Transverse colon (tissue), 4 donors: ENCODE measurements around the gene CERS5. TPM values are rescaled to one million over a fixed set of nuclear protein-coding genes. Genes with fewer than 3 reads are reported as not detected.
A peak's percentile ranks its signal among the peaks of the same experiment; 100 is the strongest.

Experiments used
- DNase-seq: peaks from one replicate; pipeline ENCODE4 v3.0.0-alpha.2; 2019
- H3K27ac ChIP-seq, 4 donors: fragments of 200-600 bp; sonication (generic); 2 replicates each; pipeline ENCODE4 v1.5.1; 2016 to 2018; ENCODE audit warnings: inconsistent platforms in 4 of 4
- H3K27me3 ChIP-seq: fragments of 200-600 bp; sonication (generic); 2 replicates; pipeline ENCODE4 v1.5.1; 2017; ENCODE audit warnings: inconsistent platforms
- H3K36me3 ChIP-seq, 4 donors: fragments of 200-600 bp; sonication (generic); 2 replicates each; pipeline ENCODE4 v1.5.1; 2017 to 2019; ENCODE audit warnings: inconsistent platforms in 4 of 4
- H3K4me1 ChIP-seq, 4 donors: fragments of 200-600 bp; sonication (generic); 2 replicates each; pipeline ENCODE4 v1.5.1; 2017 to 2020; ENCODE audit warnings: inconsistent platforms in 4 of 4
- H3K4me3 ChIP-seq, 4 donors: fragments of 200-600 bp; sonication (generic); 1 replicate in 1 of 4; 2 replicates in 3 of 4; pipeline versions ENCODE4 v1.5.1 to v1.6.1; 2017 to 2019; ENCODE audit warnings: inconsistent platforms in 4 of 4
- H3K9me3 ChIP-seq, 2 donors: fragments of 200-600 bp; sonication (generic); 2 replicates each; pipeline ENCODE4 v1.5.1; 2017 to 2019; ENCODE audit warnings: inconsistent platforms in 2 of 2
- EP300 ChIP-seq: sonication (generic); formaldehyde crosslinking; IDR thresholded peaks from one replicate; pipeline ENCODE4 v1.6.1; 2017; ENCODE audit warnings: antibody characterized with exemption, low read depth
- POLR2A ChIP-seq: fragments of 450-650 bp; IDR thresholded peaks from one replicate; pipeline ENCODE4 v1.6.1; 2016; ENCODE audit warnings: antibody characterized with exemption, mild to moderate bottlenecking, moderate library complexity
- POLR2AphosphoS5 ChIP-seq, 3 donors: sonication (generic); formaldehyde crosslinking; IDR thresholded peaks; one replicate each; pipeline ENCODE4 v1.6.1; 2016; ENCODE audit warnings: antibody characterized with exemption in 3 of 3
- WGBS, 2 donors: methylation state at CpG; one replicate each; pipeline ENCODE4 v1.1.5; 2018; ENCODE audit warnings: low coverage in 1 of 2; 5-methylcytosine and 5-hydroxymethylcytosine counted together
- in situ Hi-C, 4 donors: fragments of 200-750 bp; cut with MboI; loops; one replicate each; pipeline versions ENCODE4 v1.15.0 to v1.15.1; 2017; ENCODE audit warnings: low sequenced_read_pairs in 3 of 4, low pct_ligation_motif_present in 1 of 4, low pct_unique_long_range_greater_than_20kb in 1 of 4
- intact Hi-C: fragments of 100-400 bp; cut with DNase I; formaldehyde crosslinking; loops from one replicate; pipeline ENCODE4 v1.15.1; 2023; ENCODE audit warnings: low total_unique reads
- total RNA-seq, 4 donors: library from RNA; depleted of rRNA; stranded (reverse); fragments of >200 nt; gene quantifications; one replicate each; pipeline ENCODE4 v1.1.0, GENCODE V29; 2016
- TF ChIP-seq, protein P1 (sequence below), 5 experiments: fragments of 200-600 bp in 3 of 5; fragments of 450-650 bp in 2 of 5; sonication (generic) in 3 of 5; IDR thresholded peaks; 1 replicate in 2 of 5; 2 replicates in 3 of 5; pipeline ENCODE4 v1.5.1; 2016 to 2017; ENCODE audit warnings: antibody characterized with exemption in 5 of 5, inconsistent platforms in 3 of 5, mild to moderate bottlenecking in 2 of 5, moderate library complexity in 1 of 5

The CERS5 gene
- total RNA-seq, 4 donors from 2014 or later, result 17.5 to 32.5 (median 21.0) TPM

GRCh38 chr12:50129290-50129689 lies 37.9 kb downstream of the CERS5 start:
- Histone ChIP-seq H3K36me3 (peaks cover 0 to 27% (median 12%) of the 10 kb centered on the region in 4 donors), H3K4me1 (peaks cover 0 to 4% (median 0%) of the 10 kb centered on the region in 4 donors), H3K27me3 (no peaks in the 10 kb centered on the region), H3K4me3 (no peak overlapping the region), H3K27ac (no peak overlapping the region), H3K9me3 (no peaks in the 10 kb centered on the region)
- intact Hi-C loops (no loop called here), in situ Hi-C loops (no loop called here)
- DNase-seq, result no peak
- no peak for TF ChIP-seq POLR2AphosphoS5 (IDR thresholded peaks at IDR 0.05)
- no peak for TF ChIP-seq EP300
- TF ChIP-seq, protein P1, sequence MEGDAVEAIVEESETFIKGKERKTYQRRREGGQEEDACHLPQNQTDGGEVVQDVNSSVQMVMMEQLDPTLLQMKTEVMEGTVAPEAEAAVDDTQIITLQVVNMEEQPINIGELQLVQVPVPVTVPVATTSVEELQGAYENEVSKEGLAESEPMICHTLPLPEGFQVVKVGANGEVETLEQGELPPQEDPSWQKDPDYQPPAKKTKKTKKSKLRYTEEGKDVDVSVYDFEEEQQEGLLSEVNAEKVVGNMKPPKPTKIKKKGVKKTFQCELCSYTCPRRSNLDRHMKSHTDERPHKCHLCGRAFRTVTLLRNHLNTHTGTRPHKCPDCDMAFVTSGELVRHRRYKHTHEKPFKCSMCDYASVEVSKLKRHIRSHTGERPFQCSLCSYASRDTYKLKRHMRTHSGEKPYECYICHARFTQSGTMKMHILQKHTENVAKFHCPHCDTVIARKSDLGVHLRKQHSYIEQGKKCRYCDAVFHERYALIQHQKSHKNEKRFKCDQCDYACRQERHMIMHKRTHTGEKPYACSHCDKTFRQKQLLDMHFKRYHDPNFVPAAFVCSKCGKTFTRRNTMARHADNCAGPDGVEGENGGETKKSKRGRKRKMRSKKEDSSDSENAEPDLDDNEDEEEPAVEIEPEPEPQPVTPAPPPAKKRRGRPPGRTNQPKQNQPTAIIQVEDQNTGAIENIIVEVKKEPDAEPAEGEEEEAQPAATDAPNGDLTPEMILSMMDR (IDR thresholded peaks at IDR 0.05), result no peak
- TF ChIP-seq POLR2A, result no peak
- 79 to 89% methylated on average over 4 of the region's 4 CpGs for WGBS, 2 donors

DNA sequence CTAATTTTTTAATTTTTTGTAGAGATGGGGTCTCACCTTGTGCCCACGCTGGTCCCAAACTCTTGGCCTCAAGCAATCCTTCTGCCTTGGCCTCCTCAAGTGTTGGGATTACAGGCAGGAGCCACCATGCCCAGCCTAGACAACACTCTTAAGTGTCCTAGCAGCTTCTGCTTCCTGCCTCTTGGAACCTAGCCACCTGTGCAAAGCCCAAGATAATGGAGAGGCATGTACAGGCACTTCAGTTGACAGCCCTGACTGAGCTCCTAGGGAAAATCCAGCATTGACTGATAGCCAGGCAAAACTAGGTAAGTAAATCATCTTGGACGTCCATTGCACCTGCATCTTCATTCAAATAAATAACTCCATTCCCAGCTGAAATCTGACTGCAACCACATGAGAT lies 39.6 kb downstream of the CERS5 start:
- H3K27me3 ChIP-seq, result no peaks in the 10 kb centered on the region
- in situ Hi-C loops (no loop called here), intact Hi-C loops (no loop called here)
- H3K36me3 ChIP-seq, result peaks cover 0 to 17% (median 8%) of the 10 kb centered on the region in 4 donors
- no peak for TF ChIP-seq EP300
- TF ChIP-seq POLR2A, result no peak
- TF ChIP-seq, protein P1 (IDR thresholded peaks at IDR 0.05), result no peak
- no peak for TF ChIP-seq POLR2AphosphoS5 (IDR thresholded peaks at IDR 0.05)
- no peak overlapping the region for H3K4me3 ChIP-seq
- DNase-seq, result no peak
- H3K9me3 ChIP-seq, result no peaks in the 10 kb centered on the region
- H3K4me1 ChIP-seq, result peaks cover 0 to 11% (median 0%) of the 10 kb centered on the region in 4 donors
- no peak overlapping the region for H3K27ac ChIP-seq
- 87% methylated on average over 2 of the region's 2 CpGs; no CpG with 5 or more reads in 1 of the 2 donors for WGBS, 2 donors

GRCh38 chr12:50123203-50123602 lies 44.0 kb downstream of the CERS5 start:
- Histone ChIP-seq H3K4me1 (peaks cover 6 to 33% (median 11%) of the 10 kb centered on the region in 4 donors), H3K9me3 (no peaks in the 10 kb centered on the region), H3K27ac (no peak overlapping the region), H3K36me3 (peaks cover 0 to 25% (median 5%) of the 10 kb centered on the region in 4 donors), H3K27me3 (no peaks in the 10 kb centered on the region), H3K4me3 (no peak overlapping the region)
- TF ChIP-seq EP300 (no peak), POLR2AphosphoS5 (IDR thresholded peaks at IDR 0.05) (no peak), POLR2A (no peak)
- TF ChIP-seq, protein P1 (IDR thresholded peaks at IDR 0.05), result no peak
- no peak for DNase-seq
- in situ Hi-C loops (no loop called here), intact Hi-C loops (no loop called here)
- WGBS, 2 donors, result 63 to 71% methylated on average over 1 to 2 of the region's 2 CpGs

DNA sequence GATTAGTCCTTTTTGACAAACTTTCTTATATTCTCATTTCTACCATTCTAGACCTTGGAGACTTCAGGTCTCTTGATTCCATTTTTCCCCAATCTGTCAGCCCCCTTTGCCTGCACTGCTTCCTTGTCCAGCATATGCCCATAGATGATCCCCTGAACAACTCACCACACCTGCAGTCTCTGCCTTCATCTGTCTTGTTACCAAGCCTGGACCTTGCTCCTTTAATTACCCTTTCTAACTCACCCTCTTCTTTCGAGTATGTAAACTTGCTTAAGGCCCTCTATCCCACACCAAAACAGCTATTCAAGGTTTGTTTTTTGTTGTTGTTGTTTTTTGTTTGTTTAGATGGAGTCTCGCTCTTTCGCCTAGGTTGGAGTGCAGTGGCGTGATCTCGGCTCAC lies 45.5 kb downstream of the CERS5 start:
- 67 to 81% methylated on average over 4 to 5 of the region's 5 CpGs for WGBS, 2 donors
- Histone ChIP-seq H3K27me3 (no peaks in the 10 kb centered on the region), H3K9me3 (no peaks in the 10 kb centered on the region), H3K4me3 (no peak overlapping the region), H3K4me1 (peaks cover 6 to 46% (median 14%) of the 10 kb centered on the region in 4 donors), H3K36me3 (peaks cover 0 to 25% (median 7%) of the 10 kb centered on the region in 4 donors), H3K27ac (peak overlapping the region; percentile 5 to 43 (median 24))
- no peak for TF ChIP-seq EP300
- no peak for TF ChIP-seq POLR2A
- TF ChIP-seq POLR2AphosphoS5 (IDR thresholded peaks at IDR 0.05), result no peak
- TF ChIP-seq, protein P1 (IDR thresholded peaks at IDR 0.05), result no peak
- intact Hi-C loops, result no loop called here
- in situ Hi-C loops, result no loop called here
- DNase-seq, result no peak
